ENCODE results near the gene NBEAL2. TPM values are rescaled to one million over a fixed set of nuclear protein-coding genes. Genes with fewer than 3 reads are reported as not detected.
A peak's percentile ranks its signal among the peaks of the same experiment; 100 is the strongest.

Gene NBEAL2
- total RNA-seq, 6 experiments from 2014 or later: 8.9 to 11.7 (median 10.8) TPM

DNA sequence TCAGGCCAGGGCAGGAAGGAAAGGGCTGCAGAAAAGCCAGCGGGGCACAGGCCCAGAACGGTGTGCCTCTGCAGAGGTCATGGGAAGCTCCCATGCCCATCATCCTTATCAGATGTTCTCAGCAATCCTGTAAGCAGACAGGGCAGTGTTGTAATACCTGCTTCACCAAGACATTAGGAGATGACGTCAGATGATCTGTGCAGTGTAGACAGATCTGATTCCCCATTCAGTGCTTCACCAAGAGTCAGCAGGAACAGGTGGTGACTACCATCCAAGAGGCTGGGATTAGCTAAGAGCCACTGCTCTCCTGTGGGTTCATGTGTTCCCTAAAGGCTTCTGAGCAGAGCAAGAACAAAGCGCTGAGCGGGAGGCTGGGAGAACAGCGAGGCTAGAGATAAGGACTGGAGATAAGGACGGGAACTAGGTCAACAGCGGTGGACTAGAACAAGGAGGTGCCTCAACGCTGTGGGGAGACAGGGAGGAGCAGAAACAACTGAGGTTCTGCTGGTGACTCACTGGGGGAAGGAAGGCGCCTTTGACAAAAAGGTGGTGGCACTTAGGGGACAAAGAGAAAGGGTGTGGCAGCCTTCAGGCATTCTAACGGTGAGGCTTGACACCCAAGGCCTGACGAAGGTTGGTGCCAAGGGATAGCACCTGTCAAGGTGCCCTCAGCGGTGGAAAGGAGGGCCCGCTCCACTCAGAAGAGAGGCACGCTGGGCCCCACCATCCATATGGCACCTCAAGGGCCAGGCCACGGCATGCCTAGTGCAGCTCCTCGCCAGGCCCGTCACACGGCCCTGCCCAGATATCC, 31.3 kb upstream of the NBEAL2 start:
- peak; percentile 63 to 71 (median 67) for ATAC-seq
- Histone ChIP-seq H3K4me3 (no peak overlapping the region), H3K4me1 (peaks cover 0 to 79% (median 36%) of the 10 kb centered on the region in 4 donors), H3K9me3 (no peaks in the 10 kb centered on the region), H3K27ac (peak overlapping the region; percentile 41 to 92 (median 42)), H3K27me3 (no peaks in the 10 kb centered on the region), H3K36me3 (no peaks in the 10 kb centered on the region)
- TF ChIP-seq, protein P1, sequence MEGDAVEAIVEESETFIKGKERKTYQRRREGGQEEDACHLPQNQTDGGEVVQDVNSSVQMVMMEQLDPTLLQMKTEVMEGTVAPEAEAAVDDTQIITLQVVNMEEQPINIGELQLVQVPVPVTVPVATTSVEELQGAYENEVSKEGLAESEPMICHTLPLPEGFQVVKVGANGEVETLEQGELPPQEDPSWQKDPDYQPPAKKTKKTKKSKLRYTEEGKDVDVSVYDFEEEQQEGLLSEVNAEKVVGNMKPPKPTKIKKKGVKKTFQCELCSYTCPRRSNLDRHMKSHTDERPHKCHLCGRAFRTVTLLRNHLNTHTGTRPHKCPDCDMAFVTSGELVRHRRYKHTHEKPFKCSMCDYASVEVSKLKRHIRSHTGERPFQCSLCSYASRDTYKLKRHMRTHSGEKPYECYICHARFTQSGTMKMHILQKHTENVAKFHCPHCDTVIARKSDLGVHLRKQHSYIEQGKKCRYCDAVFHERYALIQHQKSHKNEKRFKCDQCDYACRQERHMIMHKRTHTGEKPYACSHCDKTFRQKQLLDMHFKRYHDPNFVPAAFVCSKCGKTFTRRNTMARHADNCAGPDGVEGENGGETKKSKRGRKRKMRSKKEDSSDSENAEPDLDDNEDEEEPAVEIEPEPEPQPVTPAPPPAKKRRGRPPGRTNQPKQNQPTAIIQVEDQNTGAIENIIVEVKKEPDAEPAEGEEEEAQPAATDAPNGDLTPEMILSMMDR (IDR thresholded peaks at IDR 0.05): no peak
- no peak for TF ChIP-seq POLR2A (IDR thresholded peaks at IDR 0.05)
- WGBS (ENCODE audit: insufficient coverage, low coverage, low lambda C conversion rate, missing lambda C conversion rate): 13% methylated on average over 10 of the region's 19 CpGs
- intact Hi-C loops (cut with DNase I): no loop called here
- peak; percentile 62 to 82 (median 69) for DNase-seq

DNA sequence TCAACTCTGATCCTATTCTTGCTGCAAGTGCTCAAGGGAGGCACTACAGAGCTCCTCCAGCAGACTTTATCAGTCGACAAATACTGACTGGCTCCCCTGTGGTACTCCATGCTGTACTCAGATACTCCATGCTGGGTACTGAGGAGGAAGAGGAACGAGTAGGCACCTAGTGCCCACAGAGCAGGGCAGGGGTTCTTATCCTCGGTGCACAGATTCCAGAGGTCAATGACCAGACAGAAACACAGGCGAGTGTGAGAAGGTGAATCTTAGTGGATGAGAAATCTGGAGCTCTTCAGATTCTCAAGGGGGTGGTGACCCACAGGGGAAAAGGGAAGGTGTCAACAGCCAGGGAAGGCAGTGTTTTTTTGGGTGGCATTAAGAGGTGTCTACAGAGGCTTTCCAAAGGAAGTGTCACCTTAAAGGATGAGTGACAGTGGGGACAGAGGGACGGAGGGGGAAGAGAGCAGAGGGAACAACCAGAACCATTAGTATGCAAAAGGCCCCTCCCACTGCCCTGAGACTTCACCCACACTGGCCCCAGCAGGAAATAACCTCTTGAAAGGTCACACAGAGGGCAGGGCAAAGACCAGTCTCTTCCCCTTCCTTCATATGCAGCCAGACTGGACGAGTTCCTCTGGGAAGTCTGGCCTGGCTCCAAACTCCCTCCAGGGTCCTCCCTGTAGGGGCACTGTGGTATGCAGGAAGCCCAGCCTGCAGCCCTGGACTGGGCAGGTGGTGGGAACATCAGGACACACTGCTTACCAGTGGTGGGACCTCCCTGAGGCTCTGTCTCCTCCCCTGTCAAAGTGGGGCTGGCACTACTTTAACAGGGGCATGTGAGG, 30.4 kb upstream of the NBEAL2 start:
- DNase-seq (peak in 2 of 3 donors; percentile 58 to 73), ATAC-seq (peak; percentile 55 to 62 (median 60))
- intact Hi-C loops (cut with DNase I): no loop called here
- no peak for TF ChIP-seq POLR2A (IDR thresholded peaks at IDR 0.05)
- TF ChIP-seq, protein P1 (IDR thresholded peaks at IDR 0.05): no peak
- WGBS (ENCODE audit: insufficient coverage, low coverage, low lambda C conversion rate, missing lambda C conversion rate): 3% methylated on average over 5 of the region's 6 CpGs
- Histone ChIP-seq H3K4me3 (no peak overlapping the region), H3K27ac (peak overlapping the region; percentile 41 to 92 (median 42)), H3K9me3 (no peaks in the 10 kb centered on the region), H3K4me1 (peaks cover 0 to 71% (median 31%) of the 10 kb centered on the region in 4 donors), H3K36me3 (no peaks in the 10 kb centered on the region), H3K27me3 (no peaks in the 10 kb centered on the region)

DNA sequence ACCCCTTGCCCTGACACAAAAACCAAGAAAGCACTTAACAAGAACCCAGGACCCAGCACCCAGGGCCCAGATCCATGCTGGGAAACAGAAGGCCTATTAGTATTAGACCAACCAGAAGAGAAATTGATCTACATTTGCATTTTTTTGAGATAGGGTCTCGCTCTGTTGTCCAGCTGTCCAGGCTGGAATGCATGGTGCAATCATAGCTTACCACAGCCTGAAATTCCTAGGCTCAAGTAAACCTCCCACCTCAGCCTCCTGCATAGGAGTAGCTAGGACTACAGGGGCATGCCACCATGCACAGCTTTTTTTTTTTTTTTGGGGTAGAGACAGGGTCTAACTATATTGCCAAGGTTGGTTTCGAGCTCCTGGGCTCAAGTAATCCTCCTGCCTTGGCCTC, 29.3 kb upstream of the NBEAL2 start:
- Histone ChIP-seq H3K27ac (peak overlapping the region in 1 of 3 donors; percentile 92), H3K9me3 (no peaks in the 10 kb centered on the region), H3K4me3 (no peak overlapping the region), H3K27me3 (no peaks in the 10 kb centered on the region), H3K36me3 (no peaks in the 10 kb centered on the region), H3K4me1 (peaks cover 0 to 63% (median 26%) of the 10 kb centered on the region in 4 donors)
- ATAC-seq (no peak), DNase-seq (no peak)
- WGBS (ENCODE audit: insufficient coverage, low coverage, low lambda C conversion rate, missing lambda C conversion rate): 86% methylated on average over 2 of the region's 2 CpGs
- no peak for TF ChIP-seq POLR2A (IDR thresholded peaks at IDR 0.05)
- TF ChIP-seq, protein P1 (IDR thresholded peaks at IDR 0.05): no peak
- intact Hi-C loops (cut with DNase I): no loop called here

DNA sequence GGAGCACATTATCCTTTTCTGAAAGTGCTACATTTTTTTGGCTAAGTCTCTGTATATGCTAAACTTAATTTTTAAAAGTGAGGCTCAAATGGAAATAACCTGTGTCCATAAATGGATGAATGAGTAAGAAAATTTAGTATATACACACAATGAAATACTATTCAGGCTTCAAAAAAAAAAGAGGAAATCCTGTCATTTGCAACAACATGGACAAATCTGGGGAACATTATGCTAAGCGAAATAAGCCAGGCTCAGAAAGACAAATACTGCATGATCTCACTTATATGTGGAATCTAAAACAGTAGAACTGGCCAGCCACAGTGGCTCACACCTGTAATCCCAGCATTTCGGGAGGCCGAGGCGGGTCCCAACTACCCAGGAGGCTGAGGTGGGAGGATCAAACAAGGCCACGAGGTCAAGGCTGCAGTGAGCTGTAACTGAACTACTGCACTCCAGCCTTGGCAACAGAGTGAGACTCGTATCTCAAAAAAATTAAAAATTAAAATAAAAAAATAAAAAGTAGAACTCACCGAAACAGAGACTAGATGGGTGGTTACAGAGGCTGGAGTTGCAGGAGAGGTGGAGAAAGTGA, 28.7 kb upstream of the NBEAL2 start:
- DNase-seq: no peak
- Histone ChIP-seq H3K27ac (peak overlapping the region in 1 of 3 donors; percentile 52), H3K4me3 (no peak overlapping the region), H3K36me3 (no peaks in the 10 kb centered on the region), H3K9me3 (no peaks in the 10 kb centered on the region), H3K4me1 (peaks cover 0 to 62% (median 24%) of the 10 kb centered on the region in 4 donors), H3K27me3 (no peaks in the 10 kb centered on the region)
- TF ChIP-seq, protein P1 (IDR thresholded peaks at IDR 0.05): no peak
- no peak for TF ChIP-seq POLR2A (IDR thresholded peaks at IDR 0.05)
- intact Hi-C loops (cut with DNase I): no loop called here
- 62% methylated on average over 5 of the region's 7 CpGs for WGBS (ENCODE audit: insufficient coverage, low coverage, low lambda C conversion rate, missing lambda C conversion rate)
- ATAC-seq: no peak

Data from right lobe of liver (tissue), 6 donors.